Measurements from ENCODE around the gene BRCC3. TPM values are rescaled to one million over a fixed set of nuclear protein-coding genes. Genes with fewer than 3 reads are reported as not detected.

BRCC3 gene
- total RNA-seq, 3 donors from 2014 or later, result 28.5 to 35.7 (median 32.0) TPM

- DNase-seq (no peak), ATAC-seq (no peak)
- intact Hi-C loops (cut with DNase I, micrococcal nuclease), result no loop called here
- H3K36me3 ChIP-seq (ENCODE audit: low read depth), result no peaks in the 10 kb centered on the region
- no peaks in the 10 kb centered on the region for H3K9me3 ChIP-seq
- TF ChIP-seq CTCF (IDR thresholded peaks at IDR 0.05), result no peak
- no peaks in the 10 kb centered on the region for H3K4me1 ChIP-seq (ENCODE audit: low read depth)
- no peak overlapping the region for H3K4me3 ChIP-seq
Measured at GRCh38 chrX:155035688-155036087, 35.6 kb upstream of the BRCC3 start.

- Histone ChIP-seq H3K4me1 (ENCODE audit: low read depth) (no peaks in the 10 kb centered on the region), H3K9me3 (no peaks in the 10 kb centered on the region), H3K36me3 (ENCODE audit: low read depth) (no peaks in the 10 kb centered on the region), H3K4me3 (no peak overlapping the region)
- no peak for TF ChIP-seq CTCF (IDR thresholded peaks at IDR 0.05)
- no peak for ATAC-seq
- DNase-seq, result no peak
- intact Hi-C loops (cut with DNase I, micrococcal nuclease), result no loop called here
Measured at GRCh38 chrX:155046129-155046810, 25.0 kb upstream of the BRCC3 start.

- ATAC-seq (no peak), DNase-seq (no peak)
- Histone ChIP-seq H3K4me3 (no peak overlapping the region), H3K36me3 (ENCODE audit: low read depth) (no peaks in the 10 kb centered on the region), H3K9me3 (no peaks in the 10 kb centered on the region), H3K4me1 (ENCODE audit: low read depth) (no peaks in the 10 kb centered on the region)
- intact Hi-C loops (cut with DNase I, micrococcal nuclease), result no loop called here
- no peak for TF ChIP-seq CTCF (IDR thresholded peaks at IDR 0.05)
Measured at GRCh38 chrX:155046811-155047528, 24.3 kb upstream of the BRCC3 start.

- Histone ChIP-seq H3K9me3 (no peaks in the 10 kb centered on the region), H3K4me1 (ENCODE audit: low read depth) (no peaks in the 10 kb centered on the region), H3K36me3 (ENCODE audit: low read depth) (no peaks in the 10 kb centered on the region), H3K4me3 (no peak overlapping the region)
- DNase-seq (peak in 1 of 3 donors; percentile 61), ATAC-seq (peak; percentile 87)
- peak; percentile 16 for TF ChIP-seq CTCF (IDR thresholded peaks at IDR 0.05)
- intact Hi-C loops (cut with DNase I, micrococcal nuclease), result no loop called here
Measured at GRCh38 chrX:155048977-155049619, 22.2 kb upstream of the BRCC3 start.

- H3K4me1 ChIP-seq (ENCODE audit: low read depth), result no peaks in the 10 kb centered on the region
- intact Hi-C loops (cut with DNase I, micrococcal nuclease), result no loop called here
- no peaks in the 10 kb centered on the region for H3K36me3 ChIP-seq (ENCODE audit: low read depth)
- DNase-seq, result no peak
- TF ChIP-seq CTCF (IDR thresholded peaks at IDR 0.05), result no peak
- H3K4me3 ChIP-seq, result no peak overlapping the region
- peak; percentile 30 for ATAC-seq
- no peaks in the 10 kb centered on the region for H3K9me3 ChIP-seq
Measured at GRCh38 chrX:155052738-155053498, 18.4 kb upstream of the BRCC3 start.

All from mucosa of descending colon (tissue), 3 donors.